Vagina (tissue), 2 donors: Measurements from ENCODE around the gene CERS1. TPM values are rescaled to one million over a fixed set of nuclear protein-coding genes. Genes with fewer than 3 reads are reported as not detected.

Source experiments
- DNase-seq, 2 donors: peaks; one replicate each; pipeline ENCODE4 v3.0.0-alpha.2; 2017; ENCODE audit errors: extremely low spot score in 2 of 2
- H3K27ac ChIP-seq: fragments of 200-600 bp; sonication (generic); one replicate; pipeline ENCODE4 v1.5.1; 2019
- H3K27me3 ChIP-seq: fragments of 200-600 bp; sonication (generic); one replicate; pipeline ENCODE4 v1.5.1; 2019
- H3K36me3 ChIP-seq, 2 donors: fragments of 200-600 bp; sonication (generic); one replicate each; pipeline ENCODE4 v1.5.1; 2017 to 2019
- H3K4me1 ChIP-seq: fragments of 200-600 bp; sonication (generic); one replicate; pipeline ENCODE4 v1.5.1; 2019
- H3K4me3 ChIP-seq, 2 donors: fragments of 200-600 bp; sonication (generic); 1 replicate in 1 of 2; 2 replicates in 1 of 2; pipeline ENCODE4 v1.5.1; 2016 to 2019
- H3K9me3 ChIP-seq: fragments of 200-600 bp; sonication (generic); one replicate; pipeline ENCODE4 v1.5.1; 2019
- CTCF ChIP-seq, 3 experiments: fragments of 450-650 bp in 2 of 3; fragments of 200-600 bp in 1 of 3; sonication (generic) in 1 of 3; IDR thresholded peaks; one replicate each; pipeline ENCODE4 v1.5.1; 2017 to 2019; ENCODE audit warnings: antibody characterized with exemption in 3 of 3, mild to moderate bottlenecking in 2 of 3, moderate library complexity in 2 of 3
- POLR2A ChIP-seq, 2 donors: fragments of 450-650 bp; IDR thresholded peaks; one replicate each; pipeline ENCODE4 v1.6.1; 2017; ENCODE audit warnings: antibody characterized with exemption in 2 of 2, mild to moderate bottlenecking in 2 of 2, moderate library complexity in 2 of 2
- POLR2AphosphoS5 ChIP-seq, 2 donors: sonication (generic); formaldehyde crosslinking; IDR thresholded peaks; one replicate each; pipeline ENCODE4 v1.9.0; 2017; ENCODE audit warnings: antibody characterized with exemption in 2 of 2, mild to moderate bottlenecking in 2 of 2, low read depth in 1 of 2; ENCODE audit not compliant: insufficient read depth in 1 of 2
- intact Hi-C: fragments of 100-400 bp; cut with DNase I; formaldehyde crosslinking; loops from one replicate; pipeline ENCODE4 v1.15.1; 2023
- total RNA-seq: library from RNA; depleted of rRNA; stranded (reverse); fragments of >200 nt; gene quantifications from one replicate; pipeline ENCODE4 v1.2.3, GENCODE V29; 2016

The CERS1 gene
- total RNA-seq, 1 donor from 2014 or later: 0.49 TPM

DNA sequence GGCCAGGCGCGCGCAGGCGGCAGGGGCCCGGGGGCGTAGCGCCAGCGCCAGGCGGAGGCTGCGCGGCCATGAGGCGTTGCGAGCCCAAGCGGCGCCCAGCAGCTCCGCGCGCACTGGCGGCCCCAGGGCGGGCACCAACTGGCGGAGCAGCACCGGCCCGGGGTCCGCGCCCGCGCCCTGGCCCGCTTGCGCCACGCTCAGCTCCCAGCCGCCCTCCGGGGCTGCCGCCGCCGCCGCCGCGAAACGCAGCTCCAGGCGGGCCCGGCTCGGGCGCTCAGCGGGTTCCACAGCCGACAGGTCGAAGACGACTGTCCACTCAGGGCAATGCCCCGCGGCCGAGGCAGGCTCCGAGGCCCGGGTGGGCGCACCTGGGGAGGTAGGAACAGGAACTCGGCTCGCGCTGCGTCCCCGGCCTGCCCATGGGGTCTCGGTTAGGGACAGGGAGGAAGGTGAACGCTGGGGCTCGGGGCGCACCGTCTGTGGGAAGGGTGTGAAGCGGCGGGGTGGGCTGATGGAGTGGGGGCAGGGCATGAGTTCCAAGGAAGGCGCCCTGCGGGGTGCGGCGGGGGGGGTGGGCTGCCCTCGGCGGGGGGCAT lies 26.8 kb downstream of the CERS1 start:
- intact Hi-C loops: no loop called here
- TF ChIP-seq CTCF (IDR thresholded peaks at IDR 0.05): no peak
- no peak for TF ChIP-seq POLR2A (IDR thresholded peaks at IDR 0.05)
- Histone ChIP-seq H3K27me3 (no peaks in the 10 kb centered on the region), H3K9me3 (no peaks in the 10 kb centered on the region), H3K27ac (no peak overlapping the region), H3K4me3 (peak overlapping the region in 1 of 2 donors; percentile 22), H3K4me1 (peaks cover 17% of the 10 kb centered on the region), H3K36me3 (peaks cover 0 to 38% of the 10 kb centered on the region in 2 donors)
- DNase-seq: no peak

DNA sequence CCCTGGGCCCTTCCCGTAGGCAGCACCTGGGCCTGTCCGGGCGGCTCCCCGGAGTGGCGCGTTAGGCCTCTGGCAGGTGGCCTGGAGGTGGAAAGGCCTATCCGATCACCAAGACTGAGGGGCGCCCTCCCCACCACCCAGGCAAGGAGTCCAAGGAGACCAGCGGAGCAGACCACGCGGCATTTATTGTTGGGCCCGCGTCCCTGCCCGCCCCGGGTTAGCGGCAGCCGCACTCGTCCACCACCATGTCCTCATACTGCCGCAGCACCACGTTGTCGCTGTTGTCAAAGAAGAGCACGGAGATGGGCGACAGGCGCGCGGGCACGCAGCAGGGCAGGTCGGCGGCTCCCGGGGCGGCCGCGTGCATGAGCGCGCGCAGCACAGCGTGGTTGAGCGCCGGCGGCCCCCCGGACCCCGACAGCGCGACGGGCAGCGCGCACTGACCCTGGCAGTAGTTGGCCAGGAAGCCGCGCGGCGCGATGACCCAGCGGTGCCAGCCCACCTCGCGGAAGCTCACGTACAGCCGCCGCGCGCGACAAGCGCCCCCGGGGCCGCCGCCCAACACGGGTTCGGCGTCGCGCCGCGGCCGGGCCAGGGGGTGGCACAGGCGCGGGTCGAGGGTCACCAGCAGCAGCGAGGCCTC lies 27.5 kb downstream of the CERS1 start:
- Histone ChIP-seq H3K4me3 (peak overlapping the region in 1 of 2 donors; percentile 22), H3K9me3 (no peaks in the 10 kb centered on the region), H3K27me3 (no peaks in the 10 kb centered on the region), H3K36me3 (peaks cover 0 to 44% of the 10 kb centered on the region in 2 donors), H3K27ac (no peak overlapping the region), H3K4me1 (peaks cover 17% of the 10 kb centered on the region)
- DNase-seq: no peak
- intact Hi-C loops: no loop called here
- TF ChIP-seq POLR2A (IDR thresholded peaks at IDR 0.05) (no peak), CTCF (IDR thresholded peaks at IDR 0.05) (no peak), POLR2AphosphoS5 (IDR thresholded peaks at IDR 0.05; ENCODE audit: insufficient read depth in 1 of 2, low read depth in 1 of 2) (no peak)

DNA sequence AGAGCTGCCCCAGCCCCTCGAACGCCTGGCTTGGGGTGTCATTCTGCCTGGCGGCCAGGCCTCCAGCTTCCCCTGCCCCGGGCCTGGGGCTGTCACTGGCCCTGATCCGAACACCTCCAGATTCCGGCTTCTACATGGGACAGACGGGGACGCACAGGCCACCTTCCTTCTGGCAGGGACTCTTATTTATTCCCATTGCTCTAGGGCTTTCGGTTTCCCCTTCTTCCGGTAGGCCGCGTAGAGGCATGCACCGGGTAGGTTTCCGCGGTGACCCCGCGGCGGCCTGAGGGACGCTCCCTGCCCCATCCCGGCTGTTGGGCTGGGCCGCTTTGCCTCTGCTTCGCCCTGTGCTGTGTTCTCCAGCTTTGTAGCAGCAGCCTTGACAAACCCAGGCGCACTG lies 28.2 kb downstream of the CERS1 start:
- H3K27ac ChIP-seq: no peak overlapping the region
- TF ChIP-seq POLR2A (IDR thresholded peaks at IDR 0.05): no peak
- TF ChIP-seq CTCF (IDR thresholded peaks at IDR 0.05): no peak
- no peak for TF ChIP-seq POLR2AphosphoS5 (IDR thresholded peaks at IDR 0.05; ENCODE audit: insufficient read depth in 1 of 2, low read depth in 1 of 2)
- H3K9me3 ChIP-seq: no peaks in the 10 kb centered on the region
- H3K4me1 ChIP-seq: peaks cover 17% of the 10 kb centered on the region
- H3K4me3 ChIP-seq: no peak overlapping the region
- no peaks in the 10 kb centered on the region for H3K27me3 ChIP-seq
- no peak for DNase-seq
- intact Hi-C loops: no loop called here
- H3K36me3 ChIP-seq: peaks cover 0 to 51% of the 10 kb centered on the region in 2 donors

GRCh38 chr19:18867199-18867598 lies 28.8 kb downstream of the CERS1 start:
- H3K36me3 ChIP-seq: peaks cover 0 to 57% of the 10 kb centered on the region in 2 donors

More at GRCh38 chr19:18867199-18867598, 28.8 kb downstream of the CERS1 start:
- Histone ChIP-seq H3K4me3 (no peak overlapping the region), H3K27ac (no peak overlapping the region), H3K9me3 (no peaks in the 10 kb centered on the region), H3K4me1 (peaks cover 17% of the 10 kb centered on the region), H3K27me3 (no peaks in the 10 kb centered on the region)
- DNase-seq: no peak
- TF ChIP-seq POLR2A (IDR thresholded peaks at IDR 0.05) (no peak), CTCF (IDR thresholded peaks at IDR 0.05) (no peak), POLR2AphosphoS5 (IDR thresholded peaks at IDR 0.05; ENCODE audit: insufficient read depth in 1 of 2, low read depth in 1 of 2) (no peak)
- intact Hi-C loops: no loop called here
